ENCODE measurements around the gene ZNF488.

GRCh38 chr10:47371629-47372485 lies 12.2 kb downstream of the ZNF488 start:
- no peak for TF ChIP-seq FOSL2 (IDR thresholded peaks at IDR 0.05)
- TF ChIP-seq FOSL2 (CRISPR knock-in tag; IDR thresholded peaks at IDR 0.05): no peak
- no peak for TF ChIP-seq CTCF (IDR thresholded peaks at IDR 0.05)
- no peak for TF ChIP-seq JUN (IDR thresholded peaks at IDR 0.05)

All from A549 (cell line).